Gastroesophageal sphincter (tissue), 3 donors: ENCODE measurements around the gene EEF2.

ENCODE experiments used
- EP300 ChIP-seq: sonication (generic); formaldehyde crosslinking; IDR thresholded peaks from one replicate; pipeline ENCODE4 v1.6.1; 2017; ENCODE audit warnings: antibody characterized with exemption, mild to moderate bottlenecking
- POLR2A ChIP-seq, 2 donors: fragments of 450-650 bp; IDR thresholded peaks; one replicate each; pipeline ENCODE4 v1.6.1; 2017; ENCODE audit warnings: antibody characterized with exemption in 2 of 2, mild to moderate bottlenecking in 2 of 2, moderate library complexity in 1 of 2
- TF ChIP-seq, protein P1 (sequence below), 4 experiments: fragments of 200-600 bp in 2 of 4; fragments of 450-650 bp in 2 of 4; sonication (generic) in 1 of 4; IDR thresholded peaks; one replicate each; pipeline ENCODE4 v1.5.1; 2017 to 2019; ENCODE audit warnings: antibody characterized with exemption in 4 of 4, mild to moderate bottlenecking in 2 of 4, moderate library complexity in 2 of 4

DNA sequence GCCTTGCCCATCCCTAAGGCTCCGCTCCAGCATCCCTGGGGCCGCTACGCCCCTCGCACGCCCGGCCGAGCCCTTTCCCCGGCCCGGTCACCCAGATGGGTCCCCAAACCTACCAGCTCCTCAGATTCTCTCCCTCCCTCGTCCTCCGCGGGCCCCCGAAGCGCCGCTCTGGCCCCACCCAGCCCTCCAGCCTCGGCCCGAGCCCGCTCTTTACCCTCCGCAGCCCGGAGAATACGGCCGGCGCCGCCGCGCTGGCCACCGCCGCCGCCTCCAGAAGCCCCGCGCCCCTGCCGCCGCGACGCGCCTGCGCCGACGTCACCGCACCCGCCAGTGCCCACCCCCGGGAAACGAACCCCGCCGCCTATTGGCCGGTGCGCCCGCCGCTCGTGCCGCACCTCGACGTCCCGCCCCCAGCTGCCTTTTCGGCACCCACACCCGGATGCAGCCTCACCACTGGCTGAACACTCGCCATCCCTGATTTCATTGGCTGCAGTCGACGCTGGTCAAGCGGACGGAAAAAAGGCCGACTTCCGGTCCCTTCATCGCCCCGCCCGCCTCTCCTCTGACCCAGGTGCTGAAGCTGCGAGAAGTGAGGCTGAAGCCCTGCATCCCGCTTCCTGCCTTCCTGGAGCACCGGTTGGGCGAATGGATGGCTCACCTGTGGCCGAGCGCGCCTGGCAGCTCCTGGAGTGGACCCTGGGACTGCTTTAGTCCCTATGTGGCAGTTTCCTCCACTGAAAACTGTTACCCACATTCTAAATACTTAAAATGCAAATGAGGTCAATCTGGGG, 14.3 kb downstream of the EEF2 start, which contains the start of gene DAPK3:
- TF ChIP-seq EP300 (no peak), POLR2A (IDR thresholded peaks at IDR 0.05) (peak; percentile 98)
- TF ChIP-seq, protein P1, sequence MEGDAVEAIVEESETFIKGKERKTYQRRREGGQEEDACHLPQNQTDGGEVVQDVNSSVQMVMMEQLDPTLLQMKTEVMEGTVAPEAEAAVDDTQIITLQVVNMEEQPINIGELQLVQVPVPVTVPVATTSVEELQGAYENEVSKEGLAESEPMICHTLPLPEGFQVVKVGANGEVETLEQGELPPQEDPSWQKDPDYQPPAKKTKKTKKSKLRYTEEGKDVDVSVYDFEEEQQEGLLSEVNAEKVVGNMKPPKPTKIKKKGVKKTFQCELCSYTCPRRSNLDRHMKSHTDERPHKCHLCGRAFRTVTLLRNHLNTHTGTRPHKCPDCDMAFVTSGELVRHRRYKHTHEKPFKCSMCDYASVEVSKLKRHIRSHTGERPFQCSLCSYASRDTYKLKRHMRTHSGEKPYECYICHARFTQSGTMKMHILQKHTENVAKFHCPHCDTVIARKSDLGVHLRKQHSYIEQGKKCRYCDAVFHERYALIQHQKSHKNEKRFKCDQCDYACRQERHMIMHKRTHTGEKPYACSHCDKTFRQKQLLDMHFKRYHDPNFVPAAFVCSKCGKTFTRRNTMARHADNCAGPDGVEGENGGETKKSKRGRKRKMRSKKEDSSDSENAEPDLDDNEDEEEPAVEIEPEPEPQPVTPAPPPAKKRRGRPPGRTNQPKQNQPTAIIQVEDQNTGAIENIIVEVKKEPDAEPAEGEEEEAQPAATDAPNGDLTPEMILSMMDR (IDR thresholded peaks at IDR 0.05), result peak in 2 of 4 experiments; percentile 44 to 46
